Stimulated activated CD4-positive, alpha-beta T cell treated with anti-CD3 and anti-CD28 coated beads, Interleukin-15, amount 100 ng/mL, for 24 hours (primary cell): ENCODE results near the gene PACSIN1.
"Not testable (repeated sequence)": the region's sequence is repeated elsewhere in the genome, so short reads cannot be mapped to it uniquely, and the experiment has no call there.

Experiments
- DNase-seq: peaks from one replicate; pipeline ENCODE4 v3.0.0-alpha.2; 2020

Gene PACSIN1

DNA sequence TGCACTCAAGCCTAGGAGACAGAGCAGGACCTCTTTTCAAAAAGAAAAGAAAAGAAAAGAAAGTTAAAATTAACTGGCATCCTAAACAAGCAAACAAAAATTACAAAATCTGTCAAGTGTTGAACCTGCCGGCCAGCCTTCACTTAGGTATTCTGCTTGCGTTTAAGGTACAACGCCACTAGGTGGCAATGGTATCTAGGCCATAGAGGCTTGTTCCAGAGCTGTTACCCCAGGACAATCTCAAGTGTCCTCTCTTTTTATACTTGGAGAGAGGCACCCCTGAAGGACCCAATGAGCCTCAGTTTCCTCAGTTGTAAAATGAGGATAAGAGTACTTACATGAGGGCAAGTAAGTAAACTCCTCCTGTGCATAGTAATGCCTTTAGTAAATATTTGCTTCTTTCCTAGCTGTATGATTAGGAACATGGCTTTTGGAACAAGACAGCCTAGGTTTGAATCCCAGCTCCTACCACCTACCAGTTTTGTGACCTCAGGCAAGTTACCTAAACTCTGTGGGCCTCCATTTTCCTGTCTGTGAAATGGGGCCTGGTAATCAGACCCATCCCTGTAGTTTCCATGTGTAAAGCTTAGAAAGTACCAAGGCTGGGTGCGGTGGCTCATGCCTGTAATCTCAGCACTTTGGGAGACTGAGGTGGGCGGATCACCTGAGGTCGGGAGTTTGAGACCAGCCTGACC, 5.8 kb upstream of the PACSIN1 start:
- DNase-seq: peak; percentile 55

DNA sequence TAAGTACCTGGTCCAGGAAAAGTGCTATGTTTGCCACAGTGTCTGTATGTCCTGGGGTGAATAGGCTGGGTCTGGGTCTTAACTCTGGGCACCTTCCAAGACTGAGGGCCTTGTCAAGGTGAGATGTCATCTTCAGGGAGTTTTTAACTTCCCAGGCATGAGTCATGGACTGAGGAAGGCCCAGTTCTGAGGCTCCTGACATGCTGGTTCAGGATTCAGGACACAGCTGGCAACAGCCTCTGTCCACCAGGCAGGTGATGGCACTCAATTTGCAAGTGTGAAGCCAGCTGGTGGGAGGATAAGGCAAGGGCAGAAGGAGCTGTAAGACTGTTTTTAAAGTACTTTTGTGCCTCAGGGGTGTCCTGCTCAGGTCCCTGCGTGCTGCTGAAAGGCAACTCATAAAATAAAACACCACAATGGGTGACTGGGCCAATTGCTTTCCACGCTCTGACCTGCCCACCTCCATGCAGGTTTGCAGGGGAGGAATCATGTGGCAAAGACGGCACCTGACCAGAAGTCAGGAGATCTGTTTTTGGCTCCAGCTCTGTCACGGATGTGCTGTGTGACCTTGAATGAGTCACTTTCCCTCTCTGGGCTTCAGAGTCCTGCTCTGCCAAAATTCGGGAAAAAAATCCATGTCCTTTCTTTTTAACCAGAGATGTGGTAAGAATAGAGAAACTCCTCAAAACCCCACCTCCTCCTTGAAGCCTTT, 4.9 kb upstream of the PACSIN1 start:
- no peak for DNase-seq

DNA sequence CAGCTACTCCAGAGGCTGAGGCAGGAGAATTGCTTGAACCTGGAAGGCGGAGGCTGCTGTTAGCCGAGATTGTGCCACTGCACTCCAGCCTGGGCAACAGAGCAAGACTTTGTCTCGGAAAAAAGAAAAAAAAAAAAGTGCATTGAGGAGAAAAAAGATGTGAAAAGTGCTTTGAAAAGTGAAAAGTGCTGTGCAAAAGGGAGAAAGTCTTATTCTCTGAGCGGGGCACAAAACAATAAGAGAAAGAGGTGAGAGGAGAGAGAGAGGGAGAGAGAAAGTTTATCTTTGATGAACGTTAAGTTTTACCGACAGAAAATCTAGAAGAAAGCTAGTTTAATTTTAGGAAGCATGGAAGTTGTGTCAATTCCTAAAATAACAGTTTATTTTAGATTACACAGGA, 3.9 kb upstream of the PACSIN1 start:
- DNase-seq: no peak

DNA sequence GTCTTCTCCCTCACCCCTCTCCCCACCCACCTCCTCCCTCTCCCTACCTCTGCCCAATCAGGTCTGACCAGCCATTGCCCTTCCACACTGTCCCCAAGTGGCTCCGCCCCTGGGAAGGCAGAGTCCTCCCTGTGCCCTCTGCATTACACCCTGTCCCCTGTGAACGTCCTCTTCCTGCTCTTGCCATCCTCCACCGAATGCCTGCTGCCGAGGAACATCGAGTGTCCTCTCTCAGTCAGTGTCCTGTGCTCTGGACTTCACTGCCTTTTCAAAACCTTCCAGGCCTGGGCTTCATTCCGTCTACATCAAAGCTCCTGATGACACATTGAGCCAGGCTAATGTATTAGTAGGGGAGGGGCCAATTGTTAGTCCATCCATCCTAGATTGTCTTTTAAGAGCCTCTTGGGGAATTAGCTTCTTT, 3.3 kb upstream of the PACSIN1 start:
- no peak for DNase-seq

DNA sequence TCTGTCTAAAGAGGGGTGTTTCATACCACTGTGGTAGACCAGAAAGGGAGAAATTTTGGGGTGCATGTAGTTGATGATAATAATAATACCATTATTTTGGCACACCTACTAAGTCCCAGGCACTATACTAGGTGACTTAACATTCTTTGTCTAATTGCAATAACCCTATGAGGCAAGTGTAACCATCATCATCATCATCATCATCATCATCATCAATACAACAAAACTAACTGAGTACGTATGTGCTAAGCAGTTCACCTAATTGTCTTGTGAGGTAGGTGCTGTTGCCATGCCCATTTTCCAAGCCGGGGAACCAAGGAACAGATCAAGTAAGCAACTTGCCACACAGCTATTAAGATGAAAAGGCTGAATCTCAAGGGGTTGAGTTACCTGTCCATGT, 2.6 kb upstream of the PACSIN1 start:
- no peak for DNase-seq

DNA sequence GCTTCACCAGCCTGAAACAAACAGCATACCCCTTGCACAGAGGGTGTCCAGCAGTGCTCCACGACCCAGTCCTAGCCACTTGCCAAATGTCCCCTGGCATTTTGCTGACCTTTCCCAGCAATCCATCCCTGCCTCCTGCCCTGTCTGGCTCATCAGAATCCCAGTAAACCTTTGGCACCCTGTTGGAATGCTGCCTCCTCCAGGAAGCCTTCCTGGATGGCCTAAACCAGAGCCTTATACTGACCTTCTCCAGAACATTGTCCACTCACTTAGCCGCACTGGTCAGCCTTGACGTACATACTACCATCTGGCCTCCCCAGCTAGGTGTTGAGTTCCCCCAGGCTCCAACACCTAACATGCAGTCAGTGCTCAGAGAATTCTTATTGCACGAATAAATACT, 2.0 kb upstream of the PACSIN1 start:
- DNase-seq: no peak

DNA sequence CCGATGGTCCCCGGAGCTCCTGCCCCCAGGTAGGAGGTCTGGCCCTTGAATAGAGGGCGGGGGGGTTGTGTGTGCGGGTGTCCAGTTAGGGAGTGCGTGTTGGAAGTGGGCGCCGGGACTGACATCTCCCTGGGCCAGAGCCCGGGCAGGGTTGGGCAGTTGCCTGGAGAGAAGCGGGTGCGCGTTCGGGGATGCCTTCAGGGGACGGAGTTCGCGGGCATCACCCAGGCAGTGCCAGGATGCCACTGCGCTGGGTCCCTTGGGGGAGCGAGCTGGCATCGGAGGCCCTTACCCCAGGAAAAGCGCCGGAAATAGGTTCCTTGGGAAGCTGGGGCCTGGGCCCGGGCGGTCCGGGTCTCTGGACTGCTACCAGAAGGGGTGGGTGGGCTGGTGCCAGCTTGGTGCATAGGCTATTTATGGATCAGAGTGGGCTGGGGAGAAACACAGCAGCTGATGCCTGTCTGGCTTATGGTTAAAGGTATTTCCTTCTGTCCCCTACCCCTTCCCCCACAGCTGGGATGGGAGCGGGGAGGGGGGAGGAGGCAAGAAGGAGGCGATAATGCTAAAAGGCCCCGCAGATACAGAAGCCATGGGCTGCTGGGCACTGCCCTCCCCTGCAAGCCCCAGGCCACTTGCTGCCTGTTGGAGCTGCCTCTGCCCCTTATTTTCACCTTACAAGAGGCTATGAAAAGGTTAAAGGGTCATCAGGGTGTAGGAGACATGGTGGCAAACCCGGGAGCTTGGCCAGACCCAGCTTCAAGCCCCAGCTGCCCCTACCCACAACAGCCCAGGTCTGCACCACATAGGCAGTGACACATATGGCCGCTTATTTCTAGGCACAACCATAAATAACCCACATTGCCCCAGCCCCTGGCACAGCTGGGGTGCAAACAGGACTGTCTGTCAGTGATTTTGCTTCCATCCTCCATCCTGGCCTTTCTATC, 638 bp downstream of the PACSIN1 start:
- no peak for DNase-seq

DNA sequence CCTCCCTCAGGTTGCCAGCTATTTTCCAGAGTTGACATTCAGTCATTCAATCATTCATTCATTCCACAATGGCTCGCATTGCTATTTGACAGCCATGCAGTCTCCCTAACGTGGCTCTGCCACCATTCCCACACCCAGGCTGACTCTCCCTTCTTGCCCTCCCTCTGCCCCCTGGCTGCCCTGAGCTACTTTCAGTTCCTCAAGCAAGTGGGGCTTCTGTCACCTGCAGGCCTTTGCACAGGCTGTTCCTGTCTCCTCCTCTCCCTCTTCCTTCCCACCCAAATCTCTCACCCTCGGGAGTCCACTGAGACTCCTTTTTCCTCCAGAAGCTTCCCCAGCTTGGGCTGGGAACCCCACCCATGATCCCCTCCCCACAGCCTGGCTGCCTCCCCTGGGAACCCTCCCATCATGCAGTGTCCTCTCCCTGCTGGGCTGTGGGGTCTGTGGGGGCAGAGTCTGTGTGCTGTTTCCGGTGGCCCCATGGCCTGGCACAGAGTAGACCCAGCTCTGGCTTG, 2.6 kb downstream of the PACSIN1 start:
- no peak for DNase-seq

DNA sequence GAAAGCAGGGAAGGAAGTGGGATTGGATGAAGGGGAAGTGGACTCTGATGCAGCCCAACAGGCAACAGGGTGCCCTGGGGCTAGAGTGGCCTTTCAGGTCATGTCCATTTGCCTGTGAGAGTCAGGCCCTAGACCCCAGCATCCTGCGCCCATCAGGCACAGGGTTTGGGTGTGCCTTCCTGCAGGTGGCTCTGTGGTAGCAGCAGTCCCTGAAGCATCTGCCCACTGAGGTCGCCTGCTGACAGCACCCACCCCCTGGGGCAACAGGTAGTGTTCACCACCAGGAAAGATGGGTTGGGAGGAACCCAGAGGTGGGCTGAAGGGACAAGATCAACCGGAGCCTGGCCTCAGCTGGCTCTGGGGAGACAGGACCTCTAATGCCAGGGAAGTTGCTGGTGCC, 3.6 kb downstream of the PACSIN1 start:
- DNase-seq: no peak

DNA sequence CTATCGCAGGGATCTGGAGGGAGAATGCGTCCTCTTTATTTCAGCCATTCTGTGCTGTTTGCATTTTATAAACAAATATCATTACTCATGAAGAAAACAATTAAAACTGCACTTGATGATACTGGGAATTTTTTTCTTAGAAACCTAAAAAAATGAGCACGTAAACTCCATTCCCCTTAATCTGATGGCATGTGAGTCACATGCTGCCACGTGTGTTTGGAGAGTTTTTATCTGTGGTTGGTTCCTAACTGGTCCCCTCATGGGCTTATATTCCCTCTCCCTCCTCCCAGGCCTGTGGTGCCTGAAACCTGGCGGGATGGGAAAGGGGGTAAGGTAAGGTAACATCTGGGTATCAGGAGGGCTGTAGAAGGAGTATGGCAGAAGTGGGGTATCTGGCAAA, 6.5 kb downstream of the PACSIN1 start:
- no peak for DNase-seq

DNA sequence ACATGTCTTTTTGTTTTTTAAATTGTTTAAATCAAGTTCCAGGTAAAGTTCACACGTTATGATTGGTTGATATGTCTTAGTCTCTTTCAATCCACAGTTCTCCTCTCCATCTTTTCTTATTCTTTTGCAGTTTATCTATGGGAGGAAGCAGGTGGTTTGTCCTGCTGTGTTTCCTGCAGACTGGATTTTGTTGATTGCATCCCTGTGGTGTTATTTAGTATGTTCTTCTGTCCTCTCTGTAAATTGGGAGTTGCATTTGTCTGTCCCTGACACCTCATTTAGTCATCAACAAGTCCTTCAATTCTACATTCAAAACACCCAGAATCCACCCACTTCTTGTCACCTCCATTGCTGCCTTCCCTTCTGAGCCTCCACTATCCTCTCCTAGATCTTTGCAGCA, 8.1 kb downstream of the PACSIN1 start:
- DNase-seq: no peak

DNA sequence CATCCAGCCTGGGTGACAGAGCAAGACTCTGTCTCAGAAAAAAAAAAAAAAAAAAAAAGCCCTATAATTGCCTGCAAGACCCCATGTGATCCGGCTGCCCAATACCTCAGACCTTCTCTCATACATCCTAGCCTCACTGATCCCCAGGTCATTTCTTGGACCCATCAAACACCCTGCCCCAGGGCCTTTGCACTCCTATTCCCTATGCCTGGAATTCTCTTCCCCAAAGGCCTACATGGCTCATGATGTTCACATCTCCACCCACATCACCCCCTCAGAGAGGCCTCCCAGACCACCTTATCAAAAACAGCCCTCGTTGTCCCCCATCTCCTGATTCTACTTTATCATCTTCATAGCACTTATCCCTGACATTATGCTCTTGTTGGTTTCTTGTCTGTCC, 8.9 kb downstream of the PACSIN1 start:
- no peak for DNase-seq

DNA sequence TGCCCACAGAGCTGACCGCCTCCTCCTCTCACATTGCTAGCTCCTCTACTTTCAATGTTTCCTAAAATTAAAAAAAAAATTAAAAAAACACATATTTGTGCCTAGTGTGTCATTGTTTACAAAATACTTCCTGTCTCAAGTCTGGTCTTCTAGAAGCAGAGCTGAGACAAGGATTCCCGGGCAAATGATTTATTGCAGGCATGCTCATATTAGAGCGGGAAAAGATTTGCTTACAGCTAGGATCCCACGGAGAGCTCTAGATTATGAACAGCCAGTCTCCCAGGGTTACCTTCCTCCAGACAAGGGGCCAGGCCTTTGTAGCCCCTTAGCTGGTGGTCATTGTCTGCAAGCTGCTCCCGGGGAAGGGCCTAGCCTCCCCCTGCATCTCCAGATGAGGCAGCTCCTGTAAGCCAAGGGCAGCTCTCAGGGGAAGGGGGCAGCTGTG, 9.4 kb downstream of the PACSIN1 start:
- DNase-seq: no peak

DNA sequence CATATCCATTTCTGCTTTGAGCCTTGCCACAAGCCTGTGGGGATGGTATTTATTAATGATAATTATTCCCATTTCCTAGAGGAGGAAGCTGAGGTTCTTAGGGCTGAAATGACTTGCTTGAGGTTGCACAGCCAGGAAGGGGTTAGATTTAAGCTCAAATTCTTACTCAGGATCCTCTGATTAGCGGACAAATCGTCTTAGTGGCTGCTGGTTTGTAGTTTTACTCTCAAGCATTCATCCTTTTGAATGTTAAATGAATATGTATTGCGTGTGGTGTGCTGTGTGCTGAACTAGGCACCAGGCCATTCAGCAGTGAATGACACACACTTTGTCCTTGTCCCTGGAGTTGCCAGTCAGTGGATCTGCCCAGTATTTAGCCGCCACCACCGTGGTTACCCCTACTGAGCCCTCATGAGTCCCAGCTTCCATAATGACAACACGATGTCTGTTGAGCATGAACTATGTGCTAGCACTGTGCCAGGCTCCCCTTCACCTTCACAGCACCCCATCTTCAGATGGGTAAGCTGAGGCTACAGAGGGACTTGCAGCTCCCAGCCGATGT, 10.0 kb downstream of the PACSIN1 start:
- no peak for DNase-seq

DNA sequence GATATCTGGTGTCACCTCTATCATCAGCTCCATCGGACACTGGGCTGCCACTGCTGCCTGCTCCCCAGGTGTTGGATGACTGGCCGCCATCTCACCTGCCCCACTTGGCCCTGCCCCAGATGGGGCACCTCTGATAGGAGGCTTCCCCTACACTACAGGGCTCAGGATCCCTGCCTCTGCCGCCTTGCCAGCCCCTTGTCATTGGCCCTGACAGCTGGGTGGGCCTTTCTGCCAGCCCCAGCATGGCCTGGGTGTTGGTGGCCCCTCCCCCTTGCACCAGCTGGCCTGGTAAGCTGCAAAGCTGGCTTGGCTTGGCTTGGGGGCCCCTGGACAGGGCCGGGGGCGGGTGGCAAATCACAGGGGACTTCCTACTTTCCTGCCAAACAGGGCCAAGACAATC, 10.6 kb downstream of the PACSIN1 start:
- no peak for DNase-seq

DNA sequence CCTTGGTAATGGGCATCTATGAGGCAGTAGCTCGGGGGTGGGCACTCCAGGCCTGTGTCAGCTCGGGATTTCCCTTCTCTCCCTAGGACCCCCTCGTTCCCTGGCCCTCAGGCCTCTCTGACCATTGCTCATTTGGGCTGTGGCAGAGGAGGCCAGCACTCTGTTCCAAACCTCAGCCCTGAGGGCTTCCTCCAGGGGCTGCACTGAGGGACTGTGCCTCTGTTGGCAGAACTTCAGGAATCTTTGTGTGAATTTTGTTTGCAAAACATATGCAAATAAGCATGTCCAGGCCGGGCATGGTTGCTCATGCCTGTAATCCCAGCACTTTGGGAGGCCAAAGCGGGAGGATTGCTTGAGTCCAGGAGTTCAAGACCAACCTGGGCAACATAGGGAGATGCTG, 11.0 kb downstream of the PACSIN1 start:
- no peak for DNase-seq

DNA sequence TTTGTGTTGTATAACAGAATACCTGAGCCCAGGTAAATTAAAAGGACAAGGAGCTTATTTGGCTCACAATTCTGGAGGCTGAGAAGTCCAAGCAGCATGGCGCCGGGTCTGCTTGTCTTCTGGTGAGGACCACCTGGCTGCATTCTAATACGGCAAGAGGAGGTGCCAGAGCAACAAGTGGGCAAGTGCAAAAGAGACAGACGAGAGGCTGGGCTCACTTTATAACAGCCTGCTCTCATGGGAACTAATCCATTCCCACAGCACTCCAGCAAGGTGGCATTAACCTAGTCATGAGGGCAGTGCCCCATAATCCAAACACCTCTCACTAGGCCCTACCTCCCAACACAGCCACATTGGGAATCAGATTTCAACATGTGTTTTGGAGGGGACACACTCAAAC, 12.9 kb downstream of the PACSIN1 start:
- no peak for DNase-seq

DNA sequence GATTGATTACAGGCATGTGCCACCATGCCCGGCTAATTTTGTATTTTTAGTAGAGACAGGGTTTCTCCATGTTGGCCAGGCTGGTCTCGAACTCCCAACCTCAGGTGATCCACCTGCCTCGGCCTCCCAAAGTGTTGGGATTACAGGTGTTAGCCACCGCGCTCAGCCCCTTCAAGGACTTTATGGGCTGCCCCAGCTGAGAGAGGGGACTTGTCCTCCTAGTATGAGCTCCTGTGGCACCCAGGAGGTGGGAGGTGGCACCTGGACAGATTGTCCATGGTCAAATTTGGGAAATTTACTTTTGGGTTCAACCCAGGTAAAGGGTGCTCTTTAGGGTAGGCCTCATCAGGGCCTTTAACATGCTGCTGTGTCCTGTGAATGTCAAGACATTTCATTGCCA, 17.9 kb downstream of the PACSIN1 start:
- DNase-seq: not testable (repeated sequence)

DNA sequence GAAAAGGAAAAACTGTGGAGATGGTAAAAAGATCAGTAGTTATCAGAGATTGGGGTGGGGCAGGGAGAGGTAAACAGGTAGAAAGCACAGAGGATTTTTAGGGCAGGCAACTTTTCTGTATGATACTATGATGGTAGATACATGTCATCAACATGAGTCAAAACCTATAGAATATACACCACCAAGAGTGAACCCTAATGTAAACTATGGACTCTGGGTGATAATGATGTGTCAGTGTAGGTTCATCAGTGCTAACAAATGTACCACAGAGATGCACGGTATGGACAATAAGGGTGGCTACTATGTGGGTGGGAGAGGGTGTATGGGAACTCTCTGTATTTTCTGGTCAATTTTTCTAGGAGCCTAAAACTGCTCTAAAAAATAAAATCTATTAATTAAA, 18.5 kb downstream of the PACSIN1 start:
- DNase-seq: no peak

DNA sequence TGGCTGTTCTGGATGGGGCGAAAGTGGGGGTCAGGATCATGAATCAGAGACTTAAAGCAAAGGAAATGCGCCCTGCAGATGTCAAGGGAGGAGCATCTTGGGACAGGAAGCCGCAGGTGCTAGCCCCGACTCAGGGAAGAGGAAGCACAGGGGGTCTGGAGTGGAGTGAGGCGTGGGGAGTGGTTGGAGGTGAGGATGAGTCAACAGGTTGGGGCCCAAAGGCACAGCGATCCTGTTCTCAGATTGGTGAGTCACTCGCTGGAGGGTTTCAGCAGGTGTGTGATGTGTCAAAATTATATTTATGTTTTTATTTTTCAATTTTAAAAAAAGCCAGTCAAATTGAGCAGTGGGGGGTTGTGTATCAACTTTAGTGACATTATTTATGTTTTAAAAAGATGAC, 19.0 kb downstream of the PACSIN1 start:
- DNase-seq: peak; percentile 85

DNA sequence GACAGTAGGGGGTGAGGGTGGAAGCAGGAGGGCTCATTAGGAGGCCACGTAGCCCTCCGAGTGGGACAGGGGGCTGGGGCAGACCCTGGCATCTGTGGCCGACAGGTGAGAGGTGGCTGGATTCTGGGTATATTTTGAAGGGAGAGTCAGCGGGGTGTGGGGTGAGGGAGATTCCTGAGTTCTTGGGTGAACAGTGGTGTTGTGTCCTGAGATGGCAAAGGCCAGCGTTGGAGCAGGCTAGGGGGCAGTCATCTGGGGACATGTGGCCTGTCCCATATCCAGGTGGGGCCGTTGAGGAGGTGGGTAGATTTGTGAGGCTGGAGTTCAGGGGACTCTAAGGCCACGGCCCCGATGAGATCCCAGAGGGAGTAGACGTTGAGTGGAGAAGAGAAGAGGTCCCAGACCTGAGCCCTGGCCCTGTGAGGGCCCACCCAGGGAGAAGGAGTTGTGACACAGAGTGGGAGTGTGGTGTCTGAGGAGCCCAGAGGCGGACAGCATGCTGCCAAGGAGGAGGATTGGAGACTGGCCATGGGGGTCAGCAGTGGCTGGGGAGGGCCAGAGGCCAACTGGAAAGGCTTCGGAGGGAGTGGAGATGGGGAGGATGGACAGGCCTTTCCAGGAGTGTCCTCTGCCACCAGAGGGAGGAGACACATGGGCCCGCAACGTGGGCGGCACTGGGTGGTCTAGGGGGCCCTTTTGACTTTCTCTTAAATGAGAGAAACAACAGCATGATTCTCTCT, 19.6 kb downstream of the PACSIN1 start:
- DNase-seq: no peak

DNA sequence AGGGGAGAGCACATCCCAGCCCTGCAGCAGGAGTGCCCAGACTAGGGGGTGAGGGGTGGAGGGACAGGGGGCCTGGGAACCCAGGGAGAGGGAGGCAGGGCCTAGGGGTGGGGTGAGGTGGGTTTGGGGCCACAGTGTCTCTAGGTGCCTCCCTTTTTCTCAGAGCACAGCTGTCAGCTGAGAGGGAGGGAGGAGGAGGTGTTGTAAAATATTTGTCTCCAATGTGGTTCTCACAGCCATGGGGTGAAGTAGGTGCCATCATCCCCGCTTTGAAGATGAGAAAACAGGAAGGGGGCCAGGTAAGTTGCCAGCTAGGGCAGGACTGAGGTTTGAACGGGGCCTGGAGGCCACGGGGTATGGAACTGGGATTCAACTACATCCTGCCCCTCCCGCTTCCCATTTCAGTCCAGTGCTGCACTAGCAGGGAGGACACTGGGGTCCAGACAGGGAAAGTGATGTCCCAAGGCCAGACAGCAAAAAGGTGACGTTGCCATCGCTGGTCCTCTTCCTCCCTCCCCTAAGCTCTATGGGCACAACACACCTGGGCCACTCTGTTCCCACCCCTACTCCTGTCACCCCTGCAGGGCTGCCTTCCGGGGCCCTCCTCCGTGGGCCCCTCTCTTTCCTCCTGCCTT, 20.3 kb downstream of the PACSIN1 start:
- DNase-seq: no peak
